ENCODE results near the gene TAS1R1.

- TF ChIP-seq HDAC2 (IDR thresholded peaks at IDR 0.05) (no peak), CTCF (IDR thresholded peaks at IDR 0.05 in 2 of 3, conservative IDR thresholded peaks at IDR 0.05 in 1 of 3; ENCODE audit: control insufficient read depth in 2 of 3, extremely low read depth in 1 of 3, insufficient read depth in 1 of 3, low read depth in 3 of 3, low read length in 3 of 3) (no peak), BCLAF1 (IDR thresholded peaks at IDR 0.05) (no peak), USF1 (IDR thresholded peaks at IDR 0.05; ENCODE audit: borderline replicate concordance, extremely low read length, insufficient read depth, low read depth, low read length) (no peak), POLR2A (IDR thresholded peaks at IDR 0.05; ENCODE audit: low read depth, low read length) (no peak), EED (IDR thresholded peaks at IDR 0.05; ENCODE audit: low read depth) (no peak), TAF1 (IDR thresholded peaks at IDR 0.05; ENCODE audit: borderline replicate concordance, low read depth, low read length) (no peak)
These were observed 47.6 kb upstream of the TAS1R1 start for GRCh38 chr1:6507461-6507911.

Data from GM12878 (cell line).